IMR-90 (cell line): ENCODE measurements around the gene DYNC2LI1.

Experiments
- BHLHE40 ChIP-seq: fragments of 150-350 bp; IDR thresholded peaks from 2 replicates; pipeline ENCODE4 v1.6.1; 2016; ENCODE audit warnings: mild to moderate bottlenecking, low read depth, low read length
- CEBPB ChIP-seq: IDR thresholded peaks from 2 replicates; pipeline ENCODE4 v1.6.1; 2012; ENCODE audit warnings: low read depth, low read length, improper control_type of control experiment
- CHD1 ChIP-seq: IDR thresholded peaks from 2 replicates; pipeline ENCODE4 v1.6.1; 2012; ENCODE audit warnings: low read depth, low read length, improper control_type of control experiment
- CTCF ChIP-seq: conservative IDR thresholded peaks from 2 replicates; pipeline ENCODE4 v1.5.1; 2012; ENCODE audit warnings: mild to moderate bottlenecking, low read depth, low read length, improper control_type of control experiment
- ELK1 ChIP-seq: fragments of 150-350 bp; IDR thresholded peaks from 2 replicates; pipeline ENCODE4 v1.6.1; 2016; ENCODE audit warnings: low read depth, mild to moderate bottlenecking, low read length, moderate library complexity, borderline replicate concordance
- FOS ChIP-seq: fragments of 150-350 bp; IDR thresholded peaks from 2 replicates; pipeline ENCODE4 v1.6.1; 2016; ENCODE audit warnings: low read depth, low read length
- MAZ ChIP-seq: IDR thresholded peaks from 2 replicates; pipeline ENCODE4 v1.6.1; 2012; ENCODE audit warnings: low read depth, mild to moderate bottlenecking, low read length, improper control_type of control experiment, moderate library complexity, borderline replicate concordance
- POLR2A ChIP-seq: IDR thresholded peaks from 2 replicates; pipeline ENCODE4 v1.6.1; 2012; ENCODE audit warnings: mild to moderate bottlenecking, low read depth, low read length
- RAD21 ChIP-seq: IDR thresholded peaks from 2 replicates; pipeline ENCODE4 v1.6.1; 2012; ENCODE audit warnings: low read length, improper control_type of control experiment
- RCOR1 ChIP-seq: IDR thresholded peaks from 2 replicates; pipeline ENCODE4 v1.6.1; 2012; ENCODE audit warnings: mild to moderate bottlenecking, low read length, improper control_type of control experiment; ENCODE audit not compliant: insufficient replicate concordance
- RFX5 ChIP-seq: IDR thresholded peaks from 2 replicates; pipeline ENCODE4 v1.8.0; 2012; ENCODE audit warnings: low read depth, mild to moderate bottlenecking, low read length, moderate library complexity
- SMC3 ChIP-seq: fragments of 150-350 bp; IDR thresholded peaks from 2 replicates; pipeline ENCODE4 v1.6.1; 2016; ENCODE audit warnings: low read depth, mild to moderate bottlenecking, antibody characterized with exemption, low read length, moderate library complexity
- USF2 ChIP-seq: fragments of 150-350 bp; IDR thresholded peaks from 2 replicates; pipeline ENCODE4 v1.6.1; 2017; ENCODE audit warnings: mild to moderate bottlenecking, antibody characterized with exemption, low read length, low read depth

GRCh38 chr2:43791035-43791765 lies 17.4 kb downstream of the DYNC2LI1 start:
- TF ChIP-seq CTCF, result no peak
- TF ChIP-seq ELK1, result no peak
- no peak for TF ChIP-seq POLR2A
- no peak for TF ChIP-seq RCOR1
- no peak for TF ChIP-seq CHD1
- no peak for TF ChIP-seq CEBPB
- no peak for TF ChIP-seq SMC3
- TF ChIP-seq RAD21, result no peak
- no peak for TF ChIP-seq FOS
- TF ChIP-seq BHLHE40, result no peak
- TF ChIP-seq USF2, result no peak
- TF ChIP-seq MAZ, result no peak
- TF ChIP-seq RFX5, result no peak
